ENCODE results near the gene ATP11A.

ATP11A gene

GRCh38 chr13:112807653-112808376 is 118.0 kb downstream of the ATP11A start:
- no peak overlapping the region for H3K4me3 ChIP-seq (ENCODE audit: low read depth, low read length)
- no peak for TF ChIP-seq CTCF (IDR thresholded peaks at IDR 0.05; ENCODE audit: low read depth, low read length, missing control alignments)
- DNase-seq (ENCODE audit: low read depth): no peak

DNA sequence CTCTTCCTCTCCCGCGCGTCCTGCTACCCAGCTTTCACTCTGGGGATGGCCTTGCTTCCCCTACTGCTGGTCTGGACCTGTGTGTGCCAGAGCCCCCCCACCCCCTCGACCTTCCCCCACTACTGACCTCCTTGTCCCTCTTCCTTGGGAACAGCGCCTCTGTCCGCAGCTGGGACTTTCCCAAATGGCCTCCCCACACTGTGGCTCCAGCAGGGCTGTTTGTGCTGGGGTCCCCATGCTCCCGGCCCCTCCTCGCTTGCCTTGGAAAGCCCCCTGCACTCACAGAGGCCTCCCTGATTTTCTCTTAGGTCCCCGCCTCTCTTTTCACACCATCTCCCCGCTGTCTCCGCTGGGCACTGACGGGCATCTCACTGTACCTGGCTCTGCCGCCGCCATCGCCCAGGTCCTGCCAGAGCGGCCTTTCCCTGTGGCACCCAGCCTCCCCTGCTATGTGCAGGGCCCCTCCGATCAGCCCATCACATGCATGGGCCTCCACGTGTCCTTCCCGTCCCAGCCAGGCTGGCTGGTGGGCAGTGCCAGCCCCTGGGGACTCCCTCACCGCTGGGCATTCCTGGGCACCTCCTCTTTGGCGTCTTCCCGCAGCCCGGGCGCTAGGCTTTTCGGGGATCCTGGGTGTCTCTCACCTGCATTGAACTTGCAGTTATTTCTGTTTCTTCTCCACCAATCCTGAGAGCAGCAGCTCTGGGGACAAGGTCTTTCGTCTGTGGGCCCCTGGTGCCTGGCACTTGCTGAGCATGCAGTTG is 118.7 kb downstream of the ATP11A start:
- no peak for TF ChIP-seq CTCF (IDR thresholded peaks at IDR 0.05; ENCODE audit: low read depth, low read length, missing control alignments)
- DNase-seq (ENCODE audit: low read depth): no peak

GRCh38 chr13:112809332-112810315 is 119.8 kb downstream of the ATP11A start:
- DNase-seq (ENCODE audit: low read depth): no peak
- no peak overlapping the region for H3K4me3 ChIP-seq (ENCODE audit: low read depth, low read length)
- TF ChIP-seq CTCF (IDR thresholded peaks at IDR 0.05; ENCODE audit: low read depth, low read length, missing control alignments): no peak

More for the DNA sequence above, 118.7 kb downstream of the ATP11A start:
- no peak overlapping the region for H3K4me3 ChIP-seq (ENCODE audit: low read depth, low read length)

DNA sequence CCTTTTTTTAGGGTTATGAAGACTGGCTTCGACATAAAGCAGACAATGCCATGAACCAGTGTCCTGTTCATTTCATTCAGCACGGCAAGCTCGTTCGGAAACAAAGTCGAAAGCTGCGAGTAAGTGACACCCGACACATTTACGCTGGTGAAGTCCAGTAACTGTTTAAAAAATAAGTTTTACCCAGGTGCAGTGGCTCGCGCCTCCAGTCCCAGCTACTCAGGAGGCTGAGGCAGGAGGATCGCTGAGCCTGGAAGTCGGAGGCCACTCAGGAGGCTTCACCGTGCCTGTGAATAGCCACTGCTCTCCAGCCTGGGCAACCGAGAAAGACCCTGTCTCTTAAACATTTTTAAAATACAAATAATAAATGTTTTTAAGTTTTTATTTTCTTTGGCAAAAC is 120.8 kb downstream of the ATP11A start:
- no peak for DNase-seq (ENCODE audit: low read depth)
- H3K4me3 ChIP-seq (ENCODE audit: low read depth, low read length): no peak overlapping the region
- TF ChIP-seq CTCF (IDR thresholded peaks at IDR 0.05; ENCODE audit: low read depth, low read length, missing control alignments): no peak

GRCh38 chr13:112812306-112813055 is 122.6 kb downstream of the ATP11A start:
- no peak for TF ChIP-seq CTCF (IDR thresholded peaks at IDR 0.05; ENCODE audit: low read depth, low read length, missing control alignments)
- no peak overlapping the region for H3K4me3 ChIP-seq (ENCODE audit: low read depth, low read length)
- no peak for DNase-seq (ENCODE audit: low read depth)

- H3K4me3 ChIP-seq (ENCODE audit: low read depth, low read length): no peak overlapping the region
- DNase-seq (ENCODE audit: low read depth): no peak
- no peak for TF ChIP-seq CTCF (IDR thresholded peaks at IDR 0.05; ENCODE audit: low read depth, low read length, missing control alignments)
Measured at GRCh38 chr13:112813552-112813951, 123.7 kb downstream of the ATP11A start.
